NCI-H1105 (cell line): Measurements from ENCODE around the gene OR52K2.
"Not testable (repeated sequence)": the region's sequence is repeated elsewhere in the genome, so short reads cannot be mapped to it uniquely, and the experiment has no call there.

ENCODE experiments used
- DNase-seq: peaks from one replicate; lab custom pipeline; 2025; lab: John Stamatoyannopoulos, UW

The OR52K2 gene

DNA sequence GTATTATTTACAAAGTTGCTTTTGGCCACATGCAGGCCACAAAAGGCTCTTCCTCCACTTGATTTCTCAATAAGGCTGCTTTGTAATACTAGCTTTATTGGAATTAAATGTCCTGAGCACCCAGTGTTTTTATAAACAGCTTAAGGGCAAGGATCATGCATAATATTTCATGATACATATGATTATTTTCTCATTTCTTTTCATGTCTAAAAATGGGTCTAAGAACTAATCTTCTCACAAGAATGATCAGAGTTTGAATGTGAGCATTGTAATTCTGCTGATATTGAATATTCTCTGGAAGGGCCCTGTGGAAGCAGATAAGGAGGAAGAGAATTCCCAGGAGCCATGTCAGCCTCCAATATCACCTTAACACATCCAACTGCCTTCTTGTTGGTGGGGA lies at the start of gene OR52K2:
TSS of gene OR52K2 (plus strand) at position 301 of the 400 bp plus-strand sequence. CDS start at position 346, 45 bp downstream.
- no peak for DNase-seq

DNA sequence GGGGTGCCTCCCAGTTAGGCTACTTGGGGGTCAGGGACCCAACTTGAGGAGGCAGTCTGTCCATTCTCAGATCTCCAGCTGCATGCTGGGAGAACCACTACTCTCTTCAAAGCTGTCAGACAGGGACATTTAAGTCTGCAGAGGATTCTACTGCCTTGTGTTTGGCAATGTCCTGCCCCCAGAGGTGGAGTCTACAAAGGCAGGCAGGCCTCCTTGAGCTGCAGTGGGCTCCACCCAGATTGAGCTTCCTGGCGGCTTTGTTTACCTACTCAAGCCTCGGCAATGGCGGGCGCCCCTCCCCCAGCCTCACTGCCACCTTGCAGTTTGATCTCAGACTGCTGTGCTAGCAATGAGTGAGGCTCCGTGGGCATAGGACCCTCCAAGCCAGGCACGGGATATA lies 42.9 kb upstream of the OR52K2 start:
- not testable (repeated sequence) for DNase-seq

DNA sequence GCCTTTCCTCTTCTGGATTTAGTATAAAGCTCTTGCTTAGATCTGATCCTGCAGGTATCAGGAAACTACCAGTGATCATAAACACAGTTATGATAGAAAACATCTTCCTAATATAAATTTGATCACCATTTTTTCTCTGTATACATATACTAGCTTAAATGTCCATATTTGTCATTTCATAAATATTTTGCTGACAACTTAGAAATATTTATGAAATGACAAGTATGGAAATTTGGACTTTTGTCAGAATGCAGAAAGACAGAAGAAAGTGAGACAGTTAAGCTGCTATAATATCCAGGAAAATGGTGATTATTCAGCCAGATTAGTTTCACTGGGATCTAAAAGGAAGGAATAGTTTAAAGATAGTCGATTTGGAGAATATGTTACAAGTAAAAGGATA lies 32.8 kb upstream of the OR52K2 start:
- DNase-seq: no peak

DNA sequence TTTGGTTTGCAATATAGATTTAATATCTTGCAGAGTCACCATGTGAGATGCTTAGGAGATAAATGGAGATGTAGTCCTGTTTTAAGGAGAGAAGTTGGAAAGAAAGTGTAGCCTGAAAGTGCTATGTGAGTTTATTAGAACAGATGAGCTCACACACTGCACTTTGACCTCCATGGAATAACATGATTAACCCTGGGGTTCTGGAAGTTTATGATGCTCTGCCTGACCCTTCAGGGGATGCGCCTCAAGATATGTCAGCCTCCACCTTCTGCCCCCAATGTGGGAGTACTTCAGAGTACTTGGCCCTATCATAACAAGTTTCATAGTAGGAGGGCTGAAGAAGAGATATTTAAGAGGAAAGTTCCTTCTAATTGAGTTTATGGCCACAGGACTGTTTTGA lies 32.3 kb upstream of the OR52K2 start:
- DNase-seq: no peak

DNA sequence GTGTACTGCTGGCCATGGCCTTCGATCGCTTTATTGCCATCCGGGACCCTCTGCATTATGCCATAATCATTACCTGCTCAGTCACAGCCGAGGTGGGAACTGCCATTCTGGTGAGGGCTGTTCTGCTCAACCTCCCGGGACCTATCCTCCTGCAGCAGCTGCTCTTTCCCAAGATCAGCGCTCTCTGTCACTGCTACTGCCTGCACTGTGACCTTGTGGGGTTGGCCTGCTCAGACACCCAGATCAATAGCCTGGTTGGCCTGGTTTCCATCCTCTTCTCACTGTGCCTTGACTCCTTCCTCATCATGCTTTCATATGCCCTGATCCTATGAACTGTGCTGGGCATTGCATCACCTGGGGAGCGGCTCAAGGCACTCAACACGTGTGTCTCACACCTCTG lies 30.7 kb upstream of the OR52K2 start:
- no peak for DNase-seq

DNA sequence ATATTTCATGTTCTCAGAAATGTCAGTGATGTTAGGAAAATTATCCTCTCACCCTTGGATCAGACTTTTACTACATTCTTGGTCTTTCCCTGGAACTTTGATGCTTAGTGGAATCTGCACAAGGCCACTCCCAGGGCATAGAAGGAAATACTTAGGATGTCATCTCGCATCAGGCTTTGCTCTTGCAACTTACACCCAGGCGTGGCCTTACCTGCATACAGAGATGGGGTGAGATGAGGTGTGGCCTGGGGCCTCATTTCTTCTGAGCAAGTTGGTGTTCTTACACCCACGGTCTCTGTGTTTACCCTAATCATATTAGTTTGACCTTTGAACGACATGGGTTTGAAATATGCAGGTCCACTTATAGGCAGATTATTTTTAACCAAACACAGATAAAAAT lies 19.0 kb upstream of the OR52K2 start:
- no peak for DNase-seq

DNA sequence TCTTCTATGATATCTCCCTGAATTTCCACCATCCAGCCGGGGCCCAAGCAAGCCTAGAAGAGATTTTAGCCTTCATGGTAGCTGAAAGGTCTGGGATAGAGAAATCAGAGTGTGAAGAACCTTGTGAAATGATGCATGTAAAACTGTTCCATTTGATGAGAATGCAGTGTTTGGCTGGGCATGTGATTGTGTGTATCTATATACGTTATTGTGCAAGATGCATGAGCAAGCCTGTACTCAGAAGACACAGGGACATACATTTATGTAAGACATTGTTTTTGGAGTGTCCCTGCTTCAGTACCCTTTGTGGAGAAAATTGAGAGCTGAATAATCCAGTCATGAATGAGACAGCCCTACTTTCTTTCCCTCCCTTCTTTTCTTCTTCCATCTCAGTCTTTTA lies 15.2 kb upstream of the OR52K2 start:
- no peak for DNase-seq

DNA sequence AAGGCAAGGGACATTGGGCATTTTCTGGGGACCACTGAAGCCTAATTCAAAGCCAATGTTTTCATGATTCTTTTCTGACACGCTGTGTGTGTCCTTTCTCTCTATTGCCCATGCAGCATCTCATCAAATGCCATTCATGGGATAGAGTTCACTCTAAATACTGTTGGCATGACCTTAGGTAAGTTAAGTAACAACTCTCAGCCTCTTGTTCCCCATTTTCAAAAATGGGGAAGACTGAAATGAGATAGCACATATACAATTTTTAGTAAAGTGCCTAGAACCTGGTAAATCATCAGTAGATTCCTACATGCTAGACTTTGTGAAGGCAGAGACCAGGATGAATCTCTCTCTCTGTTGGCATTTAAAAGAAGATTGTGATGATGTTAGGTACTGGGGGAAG lies 12.7 kb upstream of the OR52K2 start:
- DNase-seq: no peak

DNA sequence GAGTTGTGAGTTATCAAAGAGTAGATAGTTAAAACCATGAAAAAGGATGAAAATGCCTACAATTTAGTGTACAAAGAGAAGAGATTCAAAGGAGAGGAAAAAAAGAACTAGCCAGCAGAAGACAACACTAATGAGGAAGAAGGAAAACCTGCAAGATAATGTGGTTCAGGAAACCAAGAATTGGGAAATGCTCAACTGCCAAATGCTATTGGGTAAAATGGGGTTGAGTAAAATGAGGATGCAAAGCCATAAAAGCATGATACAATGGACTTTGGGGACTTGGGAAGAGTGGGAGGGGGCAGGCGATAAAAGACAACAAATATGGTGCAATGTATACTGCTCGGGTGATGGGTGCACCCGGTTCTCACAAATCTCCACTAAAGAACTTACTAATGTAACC lies 7.6 kb upstream of the OR52K2 start:
- DNase-seq: no peak

DNA sequence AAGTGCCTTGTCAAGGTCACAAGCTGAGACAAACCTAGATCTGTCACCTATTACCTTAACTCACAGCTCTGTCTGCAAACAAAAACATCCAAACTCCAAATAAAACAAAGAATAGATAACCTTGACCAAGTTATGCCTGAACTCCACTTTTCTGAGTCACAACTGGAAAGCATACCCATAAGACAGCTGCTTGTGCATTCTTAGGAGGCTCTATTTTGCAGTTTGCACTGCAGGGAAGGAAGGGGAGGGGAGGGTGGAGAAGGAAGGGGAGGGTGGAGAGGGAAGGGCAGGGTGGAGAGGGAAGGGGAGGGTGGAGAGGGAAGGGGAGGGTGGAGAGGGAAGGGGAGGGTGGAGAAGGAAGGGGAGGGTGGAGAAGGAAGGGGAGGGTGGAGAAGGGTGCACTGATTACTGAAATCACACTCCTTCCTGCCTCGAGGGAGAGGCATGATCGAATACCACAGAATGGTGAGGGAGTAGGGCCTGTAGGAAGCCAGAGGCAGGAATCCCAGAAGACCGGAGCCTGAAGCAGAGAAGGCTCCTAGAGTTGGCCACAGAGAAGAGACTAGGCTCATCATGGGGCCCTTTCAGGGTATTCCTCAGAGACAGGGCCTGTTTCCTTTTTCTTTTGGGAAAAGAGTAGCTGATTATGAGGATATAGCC lies 5.7 kb upstream of the OR52K2 start:
- DNase-seq: no peak

DNA sequence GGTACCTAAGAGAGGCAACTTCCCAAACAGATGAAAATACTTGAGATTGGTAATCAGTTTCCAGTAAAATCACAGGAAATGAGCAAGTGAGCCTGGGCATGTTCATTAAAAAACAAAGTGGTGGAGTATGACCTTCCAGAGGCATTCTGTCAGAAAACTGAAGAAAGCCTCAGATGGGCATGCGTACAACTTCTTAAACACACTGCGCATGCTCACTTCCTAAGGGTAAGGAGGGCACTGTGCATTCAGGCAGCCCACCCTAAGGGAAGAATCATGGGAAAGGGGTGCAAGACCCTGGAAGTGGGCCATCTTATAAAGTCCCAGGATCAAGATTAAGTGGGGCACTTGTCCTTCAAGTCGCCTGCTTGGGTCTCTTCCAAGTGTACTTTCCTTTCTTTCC lies 4.0 kb downstream of the OR52K2 start:
- DNase-seq: no peak

DNA sequence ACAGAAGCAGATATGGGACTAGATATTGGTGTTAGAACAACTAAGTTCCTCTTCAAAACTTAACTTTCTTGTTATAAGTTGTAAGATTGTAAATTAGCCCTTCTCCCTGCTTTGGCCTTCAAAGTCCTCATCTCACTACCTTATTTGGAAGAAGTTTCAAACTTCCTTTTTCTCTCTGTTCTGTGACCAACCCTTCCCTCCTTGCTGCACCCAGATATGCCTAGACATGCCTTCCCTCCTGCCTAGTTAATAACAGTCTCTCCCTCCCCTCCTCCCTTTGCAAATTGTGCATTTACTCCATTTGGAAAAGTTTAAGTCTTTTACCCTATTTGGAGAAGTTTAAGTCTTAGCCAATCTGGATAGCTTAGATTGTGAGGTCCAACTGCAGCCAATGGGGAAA lies 4.9 kb downstream of the OR52K2 start:
- DNase-seq: no peak

DNA sequence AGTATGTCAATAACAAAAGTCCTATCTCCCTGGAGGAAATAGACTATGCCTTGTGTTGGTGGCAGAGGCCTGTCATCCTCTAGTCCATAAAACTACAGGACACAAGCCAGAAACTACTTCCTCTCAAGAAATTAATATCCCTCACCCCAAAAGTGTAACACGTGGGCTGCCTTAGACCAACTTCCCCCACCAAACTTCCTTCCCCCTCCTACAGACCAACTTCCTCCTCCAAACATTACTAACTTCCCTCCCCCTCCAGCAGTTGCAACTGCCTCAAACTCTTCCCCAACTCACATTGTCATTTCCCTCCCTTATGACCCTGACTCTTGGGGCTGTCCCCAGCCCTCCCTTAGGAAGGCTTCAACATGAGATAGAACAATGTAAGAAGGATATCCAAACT lies 6.3 kb downstream of the OR52K2 start:
- DNase-seq: no peak

DNA sequence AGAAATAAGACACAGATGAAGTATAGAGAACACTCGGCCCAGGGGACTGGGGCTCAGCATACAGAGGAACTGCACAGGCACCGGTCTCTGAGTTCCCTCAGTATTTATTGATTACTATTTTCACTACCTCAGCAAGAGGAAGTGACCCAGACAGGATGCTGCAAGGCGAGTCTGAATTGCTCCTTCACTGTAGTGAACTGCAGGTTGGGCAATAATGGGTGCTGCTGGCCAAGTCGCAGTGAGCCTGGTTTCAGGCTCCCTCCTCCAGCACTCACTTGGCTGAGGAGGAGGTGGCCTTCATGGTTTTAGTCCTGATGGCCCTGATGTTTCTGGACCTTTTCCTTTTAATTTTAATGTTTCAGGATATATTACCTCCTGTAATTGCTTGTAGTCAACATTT lies 10.4 kb downstream of the OR52K2 start:
- DNase-seq: no peak

DNA sequence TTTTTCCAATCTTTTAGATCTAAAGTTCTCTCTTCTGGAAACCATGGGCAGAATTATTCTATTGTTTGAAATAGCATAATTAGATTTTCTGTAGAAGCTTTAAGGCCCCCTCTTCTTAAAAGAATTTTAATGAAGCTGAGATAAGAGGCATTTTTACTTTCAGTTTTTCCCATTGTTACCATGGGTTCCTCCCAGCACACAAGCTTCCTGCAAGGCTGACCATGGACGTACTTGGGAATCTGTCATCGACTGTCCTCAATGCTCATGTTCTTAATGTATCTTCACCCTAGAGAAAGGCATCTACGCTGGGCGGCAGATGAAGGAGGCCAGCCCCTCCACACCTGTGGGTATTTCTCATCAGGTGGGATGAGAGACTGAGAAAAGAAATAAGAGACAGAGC lies 11.1 kb downstream of the OR52K2 start:
- DNase-seq: no peak

DNA sequence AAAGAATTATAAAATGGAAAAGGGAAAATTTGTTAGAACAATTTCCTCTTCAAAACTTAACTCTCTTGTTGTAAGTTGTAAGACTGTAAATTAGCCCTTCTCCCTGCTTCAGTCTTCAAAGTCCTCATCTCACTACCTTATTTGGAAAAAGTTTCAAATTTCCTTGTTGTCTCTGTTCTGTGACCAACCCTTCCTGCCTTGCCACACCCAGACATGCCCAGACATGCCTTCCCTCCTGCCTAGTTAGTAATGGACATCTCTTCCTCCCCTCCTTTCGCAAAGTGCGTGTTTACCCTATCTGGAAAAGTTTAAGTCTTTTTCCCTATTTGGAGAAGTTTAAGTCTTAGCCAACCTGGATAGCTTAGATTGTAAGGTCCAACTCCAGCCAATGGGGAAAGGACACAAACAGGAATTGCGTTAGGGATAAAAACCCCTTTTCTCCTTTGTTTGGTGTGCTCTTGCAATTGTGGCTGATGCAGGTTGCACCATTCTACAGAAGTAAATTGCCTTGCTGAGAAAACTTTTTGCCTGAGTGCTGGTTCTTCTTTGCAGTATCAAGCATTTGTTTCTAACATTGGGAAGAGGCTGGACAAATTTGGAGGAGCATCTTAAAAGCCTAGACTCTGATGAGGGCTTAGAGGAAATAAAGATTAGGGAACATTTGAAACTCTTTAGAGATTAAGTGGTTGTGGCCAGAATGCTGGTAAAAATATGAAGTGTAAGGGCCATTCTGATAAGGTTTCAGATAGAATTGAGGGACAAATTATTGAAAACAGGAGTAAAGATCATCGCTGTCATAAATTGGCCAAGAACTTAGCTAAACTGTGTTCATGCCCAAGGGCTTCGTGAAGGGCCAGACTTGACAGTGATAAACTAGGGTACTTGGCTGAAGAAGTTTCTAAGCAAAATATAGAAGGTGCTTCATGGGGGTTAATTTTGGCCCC lies 15.4 kb downstream of the OR52K2 start:
- DNase-seq: no peak

DNA sequence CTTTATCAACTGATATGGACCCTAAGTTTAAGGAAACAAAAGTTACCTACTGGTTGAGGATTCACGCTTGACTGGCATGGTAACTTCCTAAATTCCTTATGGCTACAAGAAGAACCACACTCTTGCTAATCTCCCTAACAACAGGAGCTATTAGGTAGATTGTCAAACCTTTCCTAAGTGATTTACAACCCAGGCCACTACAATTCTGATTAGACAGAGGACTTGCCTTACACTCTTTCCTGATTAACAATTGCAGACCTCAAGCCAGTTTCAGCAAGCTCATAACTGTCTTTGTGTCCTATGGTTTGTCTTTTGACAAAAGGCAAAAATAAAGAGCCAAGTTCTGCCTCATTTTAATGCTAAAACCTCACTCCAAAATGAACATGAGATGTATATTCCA lies 16.3 kb downstream of the OR52K2 start:
- DNase-seq: no peak

DNA sequence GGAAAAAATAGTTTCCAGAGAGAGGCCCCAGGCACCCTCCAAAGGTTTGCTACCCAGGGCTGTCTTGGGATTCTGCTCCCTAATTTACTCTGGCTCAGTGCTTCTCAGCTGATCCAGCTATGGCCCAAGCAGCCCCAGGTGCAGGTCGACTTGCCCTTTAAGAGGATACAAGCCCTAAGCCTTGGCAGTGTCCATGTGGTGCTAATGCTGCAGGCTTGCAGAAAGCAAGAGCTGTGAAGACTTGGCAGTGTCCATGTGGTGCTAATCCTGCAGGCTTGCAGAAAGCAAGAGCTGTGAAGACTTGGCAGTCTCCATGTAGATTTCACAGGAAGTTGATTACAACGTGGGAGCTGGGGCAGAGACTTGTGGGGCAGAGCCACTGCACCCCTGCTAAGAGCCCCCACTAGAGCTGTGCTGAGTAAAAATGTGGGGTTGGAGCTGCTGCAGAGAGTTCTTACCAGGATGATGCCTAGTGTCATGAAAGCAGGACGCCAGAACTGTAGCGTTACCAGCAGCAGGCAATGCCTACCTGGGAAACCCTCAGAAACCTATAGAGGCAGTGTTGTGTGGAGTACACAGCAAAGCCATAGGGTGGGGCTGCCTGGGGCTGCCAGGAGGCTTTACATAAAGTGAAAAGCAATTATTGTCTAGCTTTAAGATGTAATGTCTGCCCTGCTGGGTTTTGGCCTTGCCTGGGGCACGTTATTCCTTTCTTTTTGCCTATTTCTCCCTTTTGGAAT lies 17.2 kb downstream of the OR52K2 start:
- no peak for DNase-seq

DNA sequence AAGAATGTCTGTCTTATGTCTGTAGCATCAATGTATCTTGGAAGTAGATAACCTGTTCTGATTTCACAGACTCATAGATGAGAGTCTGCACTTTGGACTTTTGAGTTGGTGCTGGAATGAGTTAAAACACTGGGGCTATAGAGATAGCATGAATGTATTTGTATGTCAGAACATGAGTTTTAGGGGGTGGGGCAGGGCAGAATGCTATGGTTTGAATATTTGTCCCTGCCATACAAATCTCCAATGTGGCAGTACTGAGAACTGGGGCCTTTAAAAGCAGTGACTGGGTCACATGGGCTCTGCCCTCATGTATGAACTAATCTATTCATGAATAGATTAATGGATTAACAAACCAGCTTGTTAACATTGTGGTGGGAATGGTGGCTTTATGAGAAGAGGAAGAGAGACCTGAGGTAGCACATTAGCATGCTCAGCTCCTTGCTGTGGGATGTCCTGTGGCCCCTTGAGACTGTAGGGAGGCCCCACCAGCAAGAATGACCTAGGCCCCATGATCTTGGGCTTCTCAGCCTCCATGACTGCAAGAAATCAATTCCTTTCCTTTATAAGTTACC lies 17.9 kb downstream of the OR52K2 start:
- no peak for DNase-seq

DNA sequence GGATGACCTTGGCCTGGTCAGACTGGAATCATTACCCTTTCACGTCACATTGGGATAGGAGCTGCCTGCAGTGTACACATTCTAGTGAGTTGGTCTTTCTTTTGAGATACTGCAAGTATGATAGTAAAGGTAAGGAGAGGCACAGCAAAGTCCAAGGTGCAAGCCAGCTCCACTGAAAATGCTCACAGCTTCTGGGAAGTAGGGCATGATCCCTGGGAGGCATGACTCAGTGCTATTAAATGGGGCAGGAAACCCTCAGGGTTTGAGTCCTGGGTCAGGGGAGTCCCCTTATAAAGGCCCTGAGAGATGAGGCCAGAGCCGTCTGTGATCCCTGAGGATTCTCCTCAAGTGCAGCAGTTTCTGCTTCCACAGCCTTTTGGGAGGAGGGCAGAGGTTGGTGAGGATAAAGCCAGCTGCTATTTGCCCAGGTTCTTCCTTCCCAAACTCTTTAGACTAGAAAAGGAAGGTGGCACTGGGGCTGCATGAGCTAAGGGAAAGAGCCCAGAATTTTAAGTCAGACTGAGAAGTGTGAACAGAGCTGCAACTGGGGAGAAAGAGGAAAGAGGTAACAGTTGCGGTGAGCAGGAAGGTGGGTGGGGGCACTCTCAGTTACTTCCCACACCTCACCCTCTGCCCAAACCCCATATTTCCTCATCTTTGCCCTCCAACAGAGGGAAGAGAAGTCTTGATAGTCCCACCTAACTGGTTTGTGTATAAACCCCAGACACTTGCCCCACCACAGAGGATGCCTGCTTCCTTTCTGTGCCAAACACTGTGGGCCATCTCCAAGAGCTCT lies 18.9 kb downstream of the OR52K2 start:
- DNase-seq: no peak

DNA sequence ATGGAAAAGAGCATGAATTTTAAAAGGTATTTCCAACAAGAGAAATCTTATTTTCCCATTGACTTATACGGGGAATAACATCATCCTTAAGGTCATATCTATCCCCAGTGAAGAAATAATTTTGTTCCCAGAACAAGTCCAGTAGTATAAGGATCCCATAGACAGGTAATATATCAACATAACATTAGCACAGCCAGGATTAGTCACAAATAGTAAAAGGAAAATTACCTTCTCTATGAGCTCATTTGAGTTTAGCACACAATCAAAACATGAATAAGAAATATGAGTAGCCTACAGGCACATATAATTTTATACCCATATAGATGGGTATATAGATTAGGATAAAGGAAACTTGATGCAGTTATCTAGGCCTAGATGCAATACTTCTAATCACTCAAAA lies 30.5 kb downstream of the OR52K2 start:
- no peak for DNase-seq
